Islet of Langerhans (tissue), 1 donor: ENCODE data around the gene RNASE1.

Experiments used
- FAIRE-seq: peaks from one replicate; lab custom pipeline; 2011; peaks lifted over from hg19 to GRCh38; lab: Jason Lieb, UNC

RNASE1 gene

DNA sequence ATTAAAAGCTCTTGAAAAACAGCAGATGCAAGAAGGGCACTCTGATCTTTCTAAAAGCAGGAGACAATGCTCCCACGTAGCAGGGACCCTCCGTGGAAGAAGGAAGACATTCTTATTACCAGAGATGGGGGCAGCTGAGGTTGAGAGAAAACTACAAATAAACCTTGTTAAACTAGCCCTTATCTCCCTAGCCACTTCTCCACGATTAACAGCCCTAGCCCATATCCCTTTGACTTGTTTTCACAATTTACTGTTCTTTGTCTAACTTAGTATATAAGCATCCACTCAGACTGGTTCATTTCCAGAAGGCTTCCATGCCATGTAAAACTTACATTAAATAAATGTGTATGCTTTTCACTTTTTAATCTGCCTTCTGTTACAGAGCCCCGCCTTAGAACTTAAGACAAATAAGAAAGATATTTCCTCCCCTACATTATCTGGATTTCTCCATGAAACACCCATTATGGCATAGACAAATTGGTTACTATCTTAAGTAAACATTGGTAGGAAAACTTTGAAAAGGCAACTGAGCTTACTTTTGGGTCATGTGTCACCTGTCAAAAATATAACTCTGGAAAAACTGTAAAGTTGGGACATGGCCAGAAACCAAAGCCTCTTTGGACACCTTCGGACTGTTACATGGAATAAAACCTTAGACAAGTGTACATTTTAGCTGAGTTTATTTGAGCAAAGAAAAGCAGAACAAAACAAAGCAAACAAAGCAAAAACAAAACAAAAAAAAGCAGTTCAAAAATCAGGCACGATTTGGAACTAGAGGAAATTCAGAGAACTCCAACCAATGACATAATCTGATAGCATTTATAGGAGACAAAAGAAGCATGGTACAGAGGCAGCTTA is 4.9 kb upstream of the RNASE1 start:
- FAIRE-seq, result no peak

DNA sequence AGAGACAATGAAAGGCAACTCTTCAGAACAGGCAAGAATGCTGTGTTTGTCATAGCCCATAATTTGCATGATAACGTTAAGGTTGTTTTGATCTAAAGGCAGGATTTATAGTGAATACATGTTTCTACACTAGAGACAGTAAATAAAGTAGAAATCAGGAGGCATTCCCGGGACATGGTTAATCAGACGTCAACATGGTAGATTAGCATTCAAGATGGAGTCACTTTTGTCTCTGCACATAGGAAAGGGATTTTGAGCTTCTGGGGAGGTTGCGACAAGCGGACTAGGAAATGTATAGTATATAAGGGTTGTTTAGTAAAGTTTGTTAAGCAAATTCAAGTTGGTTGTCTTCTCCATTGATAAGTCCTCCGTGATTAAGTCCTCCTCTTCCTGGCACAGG is 2.8 kb upstream of the RNASE1 start:
- FAIRE-seq, result no peak

DNA sequence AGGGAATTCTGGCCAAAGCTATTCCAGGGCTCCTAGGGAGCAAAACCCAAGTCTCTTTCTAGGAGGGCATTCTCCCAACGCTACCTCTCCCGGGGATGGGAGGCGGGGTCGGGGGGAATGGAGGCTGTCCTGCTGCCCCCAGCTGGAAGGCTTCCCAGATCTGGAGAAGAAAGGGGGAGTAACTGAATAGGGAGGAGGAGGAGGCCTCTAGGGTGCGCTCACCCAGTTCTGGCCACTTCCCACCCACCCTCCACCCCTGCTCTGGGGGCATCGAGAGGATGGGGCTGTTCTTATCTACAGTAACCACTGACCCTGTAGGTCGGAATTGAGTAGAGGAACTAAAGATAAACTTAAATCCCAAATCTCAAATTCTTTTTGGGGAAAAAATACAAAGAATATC is 579 bp upstream of the RNASE1 start:
- FAIRE-seq, result no peak

DNA sequence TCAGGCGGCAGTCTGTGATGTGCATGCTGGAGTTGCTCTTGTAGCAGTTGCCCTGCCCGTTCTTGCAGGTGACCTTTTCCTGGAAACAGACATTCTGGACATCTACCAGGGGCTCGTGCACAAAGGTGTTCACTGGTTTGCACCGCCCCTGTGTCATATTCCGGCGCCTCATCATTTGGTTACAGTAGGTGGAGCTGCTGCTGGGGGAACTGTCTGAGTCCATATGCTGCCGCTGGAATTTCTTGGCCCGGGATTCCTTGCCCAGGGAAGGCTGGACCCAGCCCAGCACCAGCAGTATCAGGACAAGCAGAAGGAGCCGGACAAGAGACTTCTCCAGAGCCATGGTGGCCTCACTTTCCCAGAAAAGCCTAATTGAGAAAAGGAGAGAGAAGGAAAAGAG is 918 bp downstream of the RNASE1 start:
- FAIRE-seq, result no peak

DNA sequence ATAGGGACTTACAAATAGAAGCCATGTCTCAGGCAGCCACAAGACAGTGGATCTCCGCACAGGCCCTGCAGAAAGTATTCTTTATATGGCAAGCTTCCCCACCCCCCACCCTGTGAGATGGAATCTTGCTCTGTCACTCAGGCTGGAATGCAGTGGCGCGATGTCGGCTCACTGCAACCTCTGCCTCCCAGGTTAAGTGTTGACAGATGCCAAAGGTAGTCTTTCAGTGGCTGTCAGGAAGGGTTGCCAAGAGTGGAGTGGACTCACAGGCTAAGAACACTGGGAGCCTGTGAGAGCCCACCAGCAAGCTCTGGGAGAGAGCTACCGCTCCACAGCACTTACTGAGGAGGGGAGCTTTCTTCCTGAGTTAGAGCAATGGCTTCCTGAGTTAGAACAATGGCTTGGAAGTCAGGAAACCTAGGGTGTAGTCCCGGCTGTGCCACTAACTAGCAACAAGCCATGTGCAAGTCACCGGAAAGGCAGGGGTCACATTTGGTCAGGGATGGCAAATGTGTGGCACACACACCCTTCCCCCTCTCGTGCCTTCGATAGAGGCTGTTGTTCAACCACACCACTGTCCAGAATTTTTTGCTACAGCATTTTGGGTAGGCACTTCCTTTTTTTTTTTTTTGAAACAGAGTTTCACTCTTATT is 2.6 kb downstream of the RNASE1 start:
- FAIRE-seq, result no peak

DNA sequence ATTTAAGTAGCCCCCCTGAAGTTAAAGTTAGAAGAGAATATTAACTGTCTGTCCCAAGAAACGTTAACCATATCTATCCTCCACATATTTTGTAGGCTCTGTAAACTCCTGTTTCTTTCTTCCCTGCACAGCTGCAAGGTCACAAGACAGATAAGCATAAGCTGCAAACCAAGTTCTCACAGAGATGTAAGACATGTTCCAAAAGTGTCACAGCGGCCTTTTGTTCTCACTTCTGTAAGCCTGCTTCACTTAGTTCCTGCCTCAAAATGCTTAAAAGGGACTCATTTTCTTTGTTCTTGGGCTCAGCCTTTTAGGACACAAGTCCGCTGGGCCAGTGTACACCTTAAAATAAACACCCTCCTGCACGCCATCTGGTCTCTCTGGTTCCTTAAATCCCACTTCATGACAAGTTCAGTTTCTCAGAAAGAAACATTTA is 3.2 kb downstream of the RNASE1 start:
- FAIRE-seq, result no peak

DNA sequence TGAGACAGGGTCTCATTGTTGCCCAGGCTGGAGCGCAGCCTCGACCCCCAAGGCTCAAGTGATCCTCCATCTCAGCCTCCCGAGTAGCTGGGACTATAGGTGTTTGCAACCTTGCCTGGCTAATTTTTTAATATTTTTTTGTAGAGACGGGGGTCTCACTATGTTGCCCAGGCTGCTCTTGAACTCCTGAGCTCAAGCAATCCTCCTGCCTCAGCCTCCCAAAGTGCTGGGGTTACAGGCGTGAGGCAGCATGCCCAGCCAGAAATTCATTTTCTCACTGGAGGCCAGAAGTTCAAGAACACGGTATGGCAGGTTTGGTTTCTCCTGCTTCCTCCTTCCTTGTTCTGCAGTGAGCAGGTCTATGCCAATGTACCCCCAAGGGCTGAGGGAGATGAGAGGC is 3.7 kb downstream of the RNASE1 start:
- FAIRE-seq, result no peak

DNA sequence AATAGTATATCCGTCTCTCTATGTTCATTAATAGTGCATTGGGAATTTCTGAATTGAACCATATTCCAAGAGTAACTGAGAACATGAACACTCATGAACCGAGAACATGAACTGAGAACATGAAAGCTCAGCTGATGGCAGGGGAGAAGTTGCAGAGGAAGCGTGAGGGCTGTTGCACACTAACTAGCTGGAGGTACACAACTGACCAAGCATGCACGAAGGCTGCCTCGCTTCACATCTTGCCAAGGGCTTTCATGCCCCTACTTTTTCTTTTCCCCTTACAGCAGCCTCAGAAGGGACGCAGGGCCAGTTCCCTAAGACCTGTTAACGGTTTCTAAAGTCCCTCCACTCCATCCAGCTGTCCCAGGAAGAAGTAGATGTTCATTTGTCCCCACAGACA is 4.3 kb downstream of the RNASE1 start:
- no peak for FAIRE-seq

DNA sequence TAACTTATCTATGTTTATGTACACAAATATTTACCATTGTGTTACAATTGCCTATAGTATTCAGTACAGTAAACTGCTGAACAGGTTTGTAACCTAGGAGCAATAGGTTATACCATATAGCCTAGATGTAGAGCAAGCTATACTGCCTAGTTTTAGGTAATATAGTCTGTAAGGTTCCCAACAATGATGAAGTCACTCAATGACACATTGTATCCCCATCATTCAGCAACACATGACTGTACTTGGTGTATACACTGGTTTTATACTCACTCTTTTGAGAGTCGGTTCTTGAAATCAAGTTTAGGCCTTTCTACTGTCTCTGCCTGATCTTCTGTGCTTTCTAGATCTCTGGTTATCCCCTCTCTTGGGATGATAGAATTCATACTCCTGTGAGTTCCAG is 5.5 kb downstream of the RNASE1 start:
- no peak for FAIRE-seq

DNA sequence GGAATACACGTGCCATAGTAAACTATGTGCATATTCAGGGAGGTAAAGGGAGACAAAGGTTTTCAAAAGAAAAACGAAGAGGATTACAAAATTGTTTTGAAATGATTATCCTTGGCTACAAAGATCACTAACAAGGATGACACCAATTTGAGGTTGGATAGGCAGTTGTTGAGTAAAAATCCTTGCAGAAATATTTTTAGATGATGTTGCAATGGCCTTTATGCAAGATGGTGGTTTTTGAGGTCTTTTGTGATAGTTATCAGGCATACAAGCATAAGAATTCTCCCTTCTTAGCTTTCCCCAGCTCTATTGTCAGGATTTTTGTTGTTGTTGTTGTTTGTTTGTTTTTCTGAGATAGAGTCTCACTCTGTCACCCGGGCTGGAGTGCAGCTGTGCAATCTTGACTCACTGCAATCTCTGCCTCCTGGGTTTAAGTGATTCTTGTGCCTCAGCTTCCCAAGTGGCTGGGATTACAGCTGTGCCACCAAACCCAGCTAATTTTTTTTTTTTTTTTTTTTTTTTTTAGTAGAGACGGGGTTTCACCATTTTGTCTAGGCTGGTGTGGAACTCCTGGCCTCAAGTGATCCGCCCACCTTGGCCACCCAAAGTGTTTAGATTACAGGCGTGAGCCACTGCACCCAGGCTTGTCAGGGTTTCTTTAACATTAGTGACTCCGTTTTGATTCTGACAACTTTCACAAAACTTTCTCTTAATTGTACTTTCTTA is 7.8 kb downstream of the RNASE1 start:
- FAIRE-seq, result no peak

DNA sequence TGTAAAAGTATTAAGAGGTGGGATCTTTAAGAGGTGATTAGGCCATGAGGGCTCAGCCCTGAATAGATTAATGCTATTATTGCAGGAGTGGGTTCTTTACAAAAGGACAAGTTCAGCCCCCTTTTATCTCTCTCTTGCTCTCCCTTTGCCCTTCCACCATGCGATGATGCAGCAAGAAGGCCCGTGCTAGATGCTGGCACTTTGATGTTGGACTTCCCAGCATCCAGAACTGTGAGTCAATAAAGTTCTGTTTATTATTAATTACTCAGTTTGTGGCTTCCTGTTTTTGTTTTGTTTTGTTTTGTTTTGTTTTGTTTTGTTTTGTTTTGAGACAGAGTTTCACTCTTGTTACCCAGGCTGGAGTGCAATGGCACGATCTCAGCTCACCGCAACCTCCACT is 10.1 kb downstream of the RNASE1 start:
- FAIRE-seq, result no peak

DNA sequence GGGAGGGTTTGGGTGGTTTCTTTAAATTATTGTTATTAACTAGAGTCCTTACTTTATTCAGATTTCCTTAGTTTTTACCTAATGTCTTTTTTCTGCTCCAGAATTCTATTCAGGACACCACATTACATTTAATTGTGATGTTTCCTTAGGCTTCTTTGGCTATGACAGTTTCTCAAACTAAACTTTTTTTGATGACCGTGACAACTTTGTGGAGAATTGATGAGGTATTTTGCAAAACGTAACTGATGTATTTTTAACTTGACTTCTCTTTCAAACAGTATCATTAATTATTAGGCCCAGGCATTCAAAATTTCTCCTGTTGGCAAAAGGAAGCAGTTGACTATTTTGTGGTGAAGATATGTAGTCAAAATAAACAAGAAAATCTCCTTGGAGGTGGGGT is 11.0 kb downstream of the RNASE1 start:
- FAIRE-seq, result no peak

DNA sequence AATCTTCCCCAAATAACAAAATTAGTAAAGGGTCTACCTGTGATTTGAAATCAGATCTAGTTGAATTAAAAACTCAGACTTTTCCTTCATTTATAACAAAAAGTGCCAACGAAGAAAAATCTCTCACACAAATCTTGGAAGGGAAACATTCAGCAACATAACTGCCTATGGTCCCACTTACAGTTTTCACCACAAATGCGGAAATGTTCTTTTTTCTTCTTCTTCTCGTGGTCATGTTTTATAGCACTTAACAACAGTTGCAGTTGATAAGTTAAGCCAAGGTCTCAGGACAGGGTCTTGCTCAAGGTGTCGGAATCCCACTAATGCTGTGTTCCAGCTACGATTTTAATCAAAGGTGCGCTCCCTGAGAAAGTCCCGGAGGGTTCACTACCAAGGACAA is 11.5 kb downstream of the RNASE1 start:
- no peak for FAIRE-seq

DNA sequence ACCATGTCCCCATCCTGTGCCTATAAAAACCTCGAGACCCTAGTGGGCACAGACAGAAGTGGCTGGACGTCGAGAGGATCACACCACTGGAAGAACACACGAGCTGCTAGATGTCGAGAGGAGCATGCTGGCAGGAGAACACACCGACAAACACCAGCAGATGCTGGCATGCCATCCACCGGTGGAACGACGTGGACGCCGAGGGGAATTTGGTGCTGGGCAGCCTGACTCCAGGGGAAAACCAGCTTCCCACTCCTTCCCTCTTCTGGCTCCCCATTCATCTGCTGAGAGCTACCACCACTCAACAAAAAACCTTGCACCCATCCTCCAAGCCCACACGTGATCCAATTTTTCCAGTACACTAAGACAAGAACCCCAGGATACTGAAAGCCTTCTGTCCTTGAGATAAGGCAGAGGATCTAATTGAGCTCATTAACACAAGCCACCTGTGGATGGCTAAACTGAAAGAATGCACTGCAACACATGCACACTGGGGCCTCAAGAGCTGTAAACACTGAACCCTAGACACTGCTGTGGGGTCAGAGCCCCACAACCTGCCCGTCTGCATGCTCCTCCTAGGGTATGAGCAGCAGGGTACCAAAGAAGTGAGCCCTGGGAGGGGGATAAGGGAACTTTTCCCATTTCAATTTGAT is 12.1 kb downstream of the RNASE1 start:
- no peak for FAIRE-seq

DNA sequence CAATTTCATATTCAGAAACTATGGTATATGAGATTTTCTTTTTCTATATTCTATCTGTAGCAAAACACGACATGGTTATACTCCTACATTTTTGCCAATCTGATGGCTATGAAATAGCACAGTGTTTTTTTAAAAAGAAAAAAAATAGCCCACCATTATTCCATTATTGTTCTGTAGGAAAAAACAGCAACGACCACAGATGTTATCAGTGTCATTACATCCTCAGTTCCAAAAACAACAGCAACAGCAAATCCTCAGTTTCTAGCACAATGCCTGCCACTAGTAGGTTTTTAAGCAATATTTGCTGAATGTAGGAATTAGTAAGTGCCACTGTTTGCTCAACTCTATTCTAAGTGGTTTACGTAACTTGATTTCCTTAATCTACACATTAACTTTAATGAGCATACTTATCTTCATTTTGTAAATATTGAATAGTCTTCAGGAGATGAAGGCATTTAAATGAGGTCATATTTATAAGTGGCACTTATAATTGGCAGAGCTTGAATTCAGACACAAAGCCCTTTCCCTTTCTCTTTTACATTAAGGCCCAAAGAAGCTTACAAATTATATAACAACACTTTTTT is 13.3 kb downstream of the RNASE1 start:
- peak; percentile 17 for FAIRE-seq

DNA sequence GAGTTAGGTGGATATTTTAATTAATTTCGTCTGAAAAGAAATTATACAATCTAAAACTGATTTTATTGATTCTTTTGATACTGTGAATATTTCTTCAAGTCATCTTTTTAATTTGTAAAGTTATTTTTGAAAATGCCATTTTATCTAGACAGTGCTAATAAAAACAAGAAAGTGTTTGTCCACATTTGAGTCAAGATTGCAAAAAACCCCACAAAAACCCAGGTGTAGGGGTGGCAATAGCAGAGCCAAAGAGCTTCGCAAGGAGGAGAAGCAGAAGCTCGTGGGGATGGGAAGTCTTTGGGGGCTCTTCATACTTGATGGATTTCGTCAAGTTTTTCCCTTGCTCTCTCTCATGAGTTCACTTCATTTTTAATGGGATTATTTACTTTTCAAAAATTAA is 15.6 kb downstream of the RNASE1 start:
- no peak for FAIRE-seq

DNA sequence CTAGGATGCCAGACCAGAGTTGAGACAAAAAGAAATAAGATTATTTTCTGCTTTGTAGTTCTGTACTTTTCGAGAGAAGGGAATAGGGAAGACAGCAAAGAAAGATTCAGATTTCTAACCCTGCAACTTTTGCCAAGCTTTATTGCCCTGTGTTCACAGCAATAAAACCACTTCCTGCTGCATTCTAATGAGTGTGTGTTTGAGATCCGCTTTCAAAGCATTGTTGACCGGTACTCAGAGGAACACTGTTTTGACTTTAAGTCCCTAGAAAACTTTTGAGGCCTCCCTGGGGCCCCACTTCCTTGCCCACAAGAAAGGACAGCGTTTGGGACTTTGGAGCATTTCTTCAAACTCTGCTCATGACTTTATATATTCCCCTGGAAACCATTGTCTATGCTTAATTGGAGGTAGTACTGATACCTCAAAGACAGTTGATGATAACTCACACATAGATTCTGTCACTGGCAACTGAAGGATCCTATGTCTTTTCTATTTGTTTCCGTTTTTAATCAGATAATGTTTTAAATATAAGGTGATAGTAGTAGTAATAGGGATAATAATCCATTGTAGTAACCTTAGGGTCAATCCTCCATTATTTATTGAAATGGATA is 20.3 kb downstream of the RNASE1 start:
- FAIRE-seq, result no peak

DNA sequence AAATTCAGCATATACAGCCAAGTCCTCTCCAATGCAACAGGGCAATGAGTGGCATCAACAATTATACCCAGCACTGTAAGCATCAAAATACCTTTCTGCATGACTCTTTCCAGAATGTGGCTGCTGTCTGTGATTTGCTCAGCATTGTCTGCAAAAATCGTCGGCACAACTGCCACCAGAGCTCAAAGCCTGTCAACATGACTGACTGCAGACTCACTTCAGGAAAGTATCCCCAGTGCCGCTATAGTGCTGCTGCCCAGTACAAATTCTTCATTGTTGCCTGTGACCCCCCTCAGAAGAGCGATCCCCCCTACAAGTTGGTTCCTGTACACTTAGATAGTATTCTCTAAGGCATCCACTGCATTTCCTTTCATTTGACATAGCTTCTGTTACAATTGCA is 20.8 kb downstream of the RNASE1 start:
- FAIRE-seq, result no peak

DNA sequence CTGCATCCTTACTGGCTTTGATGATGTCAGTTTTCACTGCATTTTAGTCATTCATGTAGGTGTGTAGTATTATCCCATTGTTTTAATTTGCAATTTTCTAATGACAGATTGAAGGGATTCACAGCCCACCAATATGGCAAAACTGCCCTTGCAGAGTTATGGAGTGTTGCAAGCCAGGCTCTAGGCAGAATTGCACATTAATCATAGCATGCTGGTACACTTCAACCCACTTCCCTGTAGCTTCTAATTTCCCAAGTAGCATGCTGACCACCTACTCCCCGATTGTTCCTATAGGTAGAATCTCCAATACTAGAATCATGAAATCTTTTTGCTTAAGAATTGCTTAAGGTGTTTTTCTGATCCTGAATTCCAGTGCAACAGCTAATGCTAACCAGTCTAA is 26.7 kb downstream of the RNASE1 start:
- FAIRE-seq, result no peak

DNA sequence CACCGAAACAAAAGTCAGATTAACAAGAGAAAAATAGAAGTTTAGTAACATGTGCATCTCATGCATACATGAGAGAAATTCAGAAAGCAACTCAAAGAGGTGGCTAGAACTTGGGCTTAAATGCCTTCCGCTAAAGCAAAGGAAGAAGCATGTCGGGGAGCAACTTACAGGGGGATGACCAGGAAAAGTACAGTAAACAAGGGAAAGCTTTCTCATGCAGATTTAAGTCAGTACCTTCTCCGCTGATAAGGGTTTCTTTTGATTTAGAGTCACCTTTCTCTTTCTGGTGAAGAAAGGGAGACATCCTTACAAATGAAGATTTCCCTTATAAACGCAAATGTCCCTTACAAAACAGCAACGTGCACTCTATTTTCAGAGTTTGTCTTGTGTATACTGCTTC is 27.6 kb downstream of the RNASE1 start:
- no peak for FAIRE-seq

DNA sequence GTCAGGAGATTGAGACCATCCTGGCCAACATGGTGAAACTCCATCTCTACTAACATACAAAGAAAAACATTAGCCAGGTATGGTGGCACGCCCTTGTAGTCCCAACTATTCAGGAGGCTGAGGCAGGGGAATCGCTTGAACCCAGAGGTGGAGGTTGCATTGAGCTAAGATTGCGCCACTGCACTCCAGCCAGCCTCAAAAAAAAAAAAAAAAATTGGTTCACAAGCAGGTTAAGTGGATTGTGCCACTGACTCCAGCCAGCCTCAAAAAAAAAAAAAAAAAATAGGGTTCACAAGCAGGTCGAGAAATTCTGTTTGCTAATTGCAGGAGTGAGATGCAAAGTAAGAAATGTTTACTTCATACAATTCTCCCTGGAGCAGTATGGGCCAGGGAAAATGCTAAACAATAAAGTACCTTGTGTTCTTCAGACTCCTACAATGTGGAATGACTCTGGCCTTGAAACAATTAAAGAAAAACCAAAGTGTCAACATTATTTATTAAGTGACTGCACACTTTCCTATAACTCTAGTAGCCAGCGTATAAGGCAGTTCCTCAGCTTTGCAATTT is 28.3 kb downstream of the RNASE1 start:
- no peak for FAIRE-seq

DNA sequence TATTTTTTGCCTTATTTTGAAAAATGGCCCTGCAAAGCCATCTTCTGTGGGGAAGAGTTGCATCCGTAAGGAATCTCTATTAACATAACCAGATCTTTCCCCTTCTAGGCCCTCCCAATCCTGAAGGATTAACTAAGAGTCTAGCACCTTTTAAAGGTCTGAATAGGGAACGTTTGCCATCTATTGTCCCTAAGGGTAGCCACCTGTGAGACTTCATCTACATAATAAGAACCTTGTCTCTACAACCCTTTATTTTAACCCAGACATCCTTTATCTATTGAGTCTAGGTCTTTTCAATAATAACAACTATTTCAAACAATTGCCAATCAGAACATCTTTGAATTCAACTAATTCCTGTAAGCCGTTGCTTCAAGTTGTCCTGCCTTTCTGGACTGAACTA is 30.0 kb downstream of the RNASE1 start:
- no peak for FAIRE-seq
